SK-N-MC (cell line): ENCODE data around the gene NIP7.

Experiments used
- DNase-seq: peaks from one replicate; pipeline ENCODE4 v3.0.0-alpha.2; 2011; ENCODE audit warnings: low read depth, low spot score
- H3K27ac ChIP-seq: fragments of 200-600 bp; sonication (generic); 2 replicates; pipeline ENCODE4 v1.5.1; 2016; ENCODE audit warnings: mixed run types
- H3K36me3 ChIP-seq: fragments of 200-600 bp; sonication (generic); 2 replicates; pipeline ENCODE4 v1.6.1; 2017; ENCODE audit warnings: antibody characterized with exemption, low read length, mixed read lengths; ENCODE audit not compliant: insufficient read depth
- H3K4me3 ChIP-seq: fragments of 200-600 bp; sonication (generic); 2 replicates; pipeline ENCODE4 v1.5.1; 2016
- H3K9ac ChIP-seq: fragments of 200-600 bp; sonication (generic); 2 replicates; pipeline ENCODE4 v1.8.0; 2017; ENCODE audit warnings: mixed run types, mixed read lengths; ENCODE audit not compliant: insufficient read length
- H3K9me3 ChIP-seq: fragments of 200-600 bp; sonication (generic); 2 replicates; pipeline ENCODE4 v1.6.1; 2017; ENCODE audit warnings: low read depth, mild to moderate bottlenecking, antibody characterized with exemption, low read length, moderate library complexity, mixed read lengths
- EZH2 ChIP-seq: fragments of 200-600 bp; sonication (generic); IDR thresholded peaks from one replicate; pipeline ENCODE4 v1.6.1; 2017; ENCODE audit warnings: antibody characterized with exemption
- FOXP2 ChIP-seq: optimal IDR thresholded peaks from 2 replicates; pipeline ENCODE3; 2011; ENCODE audit warnings: mild to moderate bottlenecking, moderate library complexity; ENCODE audit not compliant: insufficient read depth; ENCODE audit errors: extremely low read length, control extremely low read depth
- POLR2AphosphoS5 ChIP-seq: IDR thresholded peaks from 2 replicates; pipeline ENCODE4 v1.6.1; 2012; ENCODE audit warnings: mild to moderate bottlenecking, low read depth, low read length, borderline replicate concordance

Gene NIP7

DNA sequence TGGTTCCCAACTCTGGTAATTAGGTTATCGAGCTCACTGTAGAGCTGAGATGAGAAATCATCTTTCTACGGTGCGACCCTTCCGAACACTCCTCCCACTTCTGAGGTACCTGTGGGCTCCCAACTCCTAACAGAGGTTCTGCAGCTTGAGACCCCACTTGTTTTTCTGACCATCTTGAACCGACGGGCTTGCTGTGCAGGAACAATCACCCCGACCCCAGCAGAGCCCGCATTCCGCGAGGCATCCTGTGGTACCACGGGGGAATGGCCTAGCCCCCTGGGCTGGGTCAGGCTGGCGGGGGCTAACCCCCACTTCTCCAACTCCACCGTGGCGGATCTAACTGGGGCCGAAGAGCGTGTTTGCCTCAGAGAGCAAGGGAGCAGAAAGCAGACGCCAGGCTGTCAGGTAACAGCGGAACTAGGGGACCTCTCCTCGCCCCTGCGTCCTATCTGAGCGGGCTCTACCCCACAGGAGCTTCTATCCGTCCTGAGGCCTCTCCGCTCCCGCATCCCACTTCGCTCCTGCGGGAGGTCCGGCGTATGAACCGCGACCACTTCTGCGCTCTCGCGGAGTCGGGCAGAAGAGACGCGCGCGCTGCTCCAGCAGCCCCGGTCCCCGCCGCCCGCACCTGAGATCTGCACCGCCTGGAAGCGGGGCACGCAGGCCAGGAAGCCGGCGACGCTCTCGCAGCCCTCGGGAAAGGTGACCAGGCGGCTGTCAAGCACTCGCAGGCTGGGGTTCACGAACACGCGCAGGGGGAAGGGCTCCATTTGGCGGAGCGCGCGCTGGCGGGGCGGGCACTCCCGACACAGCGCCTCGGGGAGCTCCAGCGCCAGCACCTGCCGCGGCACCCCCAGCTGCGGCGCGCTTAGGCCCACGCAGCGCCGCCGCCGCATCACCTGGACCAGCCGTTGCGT is 9.9 kb upstream of the NIP7 start:
- H3K27ac ChIP-seq, result no peak overlapping the region
- H3K9ac ChIP-seq, result peak overlapping the region; percentile 75
- no peak for DNase-seq
- TF ChIP-seq POLR2AphosphoS5 (no peak), FOXP2 (no peak), EZH2 (no peak)
- peak overlapping the region; percentile 78 for H3K4me3 ChIP-seq
- peaks cover 29% of the 10 kb centered on the region for H3K36me3 ChIP-seq
- no peaks in the 10 kb centered on the region for H3K9me3 ChIP-seq

DNA sequence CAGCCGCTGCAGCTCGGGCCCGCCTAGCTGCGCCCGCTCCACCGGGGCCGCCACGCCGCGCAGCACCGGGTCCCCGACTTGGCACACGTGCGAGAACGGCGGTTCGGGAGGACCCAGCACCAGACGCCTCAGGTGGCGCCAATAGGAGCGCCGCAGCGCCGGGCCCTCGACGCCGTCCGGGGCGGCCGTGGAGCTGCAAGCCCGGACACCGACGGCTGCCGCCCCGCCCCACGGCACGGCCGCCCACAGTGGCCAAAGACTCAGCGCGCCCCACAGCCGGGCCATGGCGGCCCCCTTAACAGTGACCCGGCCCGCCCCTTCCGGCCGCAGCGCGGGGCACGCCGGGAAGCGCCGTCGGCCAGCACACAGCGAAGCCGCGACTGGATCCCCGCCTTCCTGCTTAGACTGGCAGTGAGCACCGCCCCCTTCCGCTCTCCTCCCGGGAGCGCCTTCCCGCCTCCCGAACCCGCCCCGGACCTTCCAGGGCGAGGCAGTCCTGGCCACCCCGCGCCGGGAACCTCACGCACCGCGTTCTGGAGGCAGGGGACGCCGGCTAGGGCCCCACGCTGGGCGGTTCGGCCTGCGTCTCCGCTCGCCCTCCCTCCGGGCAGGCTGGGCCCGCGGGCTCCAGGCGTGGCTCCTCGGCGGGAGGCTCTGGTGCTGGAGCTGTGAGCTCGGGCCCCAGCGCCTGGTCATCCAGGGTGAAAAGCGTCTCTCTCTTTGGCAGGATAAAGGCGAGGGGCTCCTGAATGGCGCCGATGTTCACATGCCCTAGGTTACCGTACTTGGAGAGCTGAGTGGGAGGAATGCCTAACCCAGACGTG is 9.1 kb upstream of the NIP7 start, which contains the start of gene PDF:
TSS of gene PDF (minus strand) at position 303 of the 824 bp plus-strand sequence. CDS start at position 285, 18 bp downstream.
- Histone ChIP-seq H3K36me3 (peaks cover 37% of the 10 kb centered on the region), H3K4me3 (peak within 1 kb of the TSS; percentile 78), H3K9ac (peak within 1 kb of the TSS; percentile 75), H3K9me3 (no peaks in the 10 kb centered on the region), H3K27ac (peak within 1 kb of the TSS; percentile 68; the same call in 1 of the 2 replicates)
- DNase-seq, result no peak
- peak; percentile 85 for TF ChIP-seq POLR2AphosphoS5
- no peak for TF ChIP-seq EZH2

DNA sequence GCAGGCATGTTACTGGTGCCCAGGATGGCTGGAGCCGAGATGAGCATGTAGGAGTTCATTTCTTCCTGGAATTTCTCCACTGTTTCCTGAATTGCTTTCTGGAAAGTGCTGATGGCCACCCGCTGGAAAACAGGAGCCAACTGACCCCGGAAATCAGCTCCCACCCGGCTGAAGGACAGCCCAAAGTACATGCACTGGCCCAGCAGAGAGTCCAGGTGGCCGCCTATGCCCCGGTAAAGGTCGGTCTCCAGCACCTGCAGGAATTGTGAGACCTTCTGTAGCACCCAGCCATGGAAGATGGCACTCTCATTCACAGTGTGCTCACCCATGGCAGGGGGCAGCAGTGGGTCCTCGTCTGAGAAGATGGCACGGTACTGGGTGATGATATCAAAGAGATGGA is 4.9 kb upstream of the NIP7 start:
- peaks cover 22% of the 10 kb centered on the region; the same call in 1 of the 2 replicates for H3K36me3 ChIP-seq
- DNase-seq, result no peak
- H3K9ac ChIP-seq, result no peak overlapping the region
- H3K27ac ChIP-seq, result no peak overlapping the region
- TF ChIP-seq POLR2AphosphoS5, result no peak
- no peak for TF ChIP-seq FOXP2
- no peak for TF ChIP-seq EZH2
- no peaks in the 10 kb centered on the region for H3K9me3 ChIP-seq
- H3K4me3 ChIP-seq, result no peak overlapping the region

DNA sequence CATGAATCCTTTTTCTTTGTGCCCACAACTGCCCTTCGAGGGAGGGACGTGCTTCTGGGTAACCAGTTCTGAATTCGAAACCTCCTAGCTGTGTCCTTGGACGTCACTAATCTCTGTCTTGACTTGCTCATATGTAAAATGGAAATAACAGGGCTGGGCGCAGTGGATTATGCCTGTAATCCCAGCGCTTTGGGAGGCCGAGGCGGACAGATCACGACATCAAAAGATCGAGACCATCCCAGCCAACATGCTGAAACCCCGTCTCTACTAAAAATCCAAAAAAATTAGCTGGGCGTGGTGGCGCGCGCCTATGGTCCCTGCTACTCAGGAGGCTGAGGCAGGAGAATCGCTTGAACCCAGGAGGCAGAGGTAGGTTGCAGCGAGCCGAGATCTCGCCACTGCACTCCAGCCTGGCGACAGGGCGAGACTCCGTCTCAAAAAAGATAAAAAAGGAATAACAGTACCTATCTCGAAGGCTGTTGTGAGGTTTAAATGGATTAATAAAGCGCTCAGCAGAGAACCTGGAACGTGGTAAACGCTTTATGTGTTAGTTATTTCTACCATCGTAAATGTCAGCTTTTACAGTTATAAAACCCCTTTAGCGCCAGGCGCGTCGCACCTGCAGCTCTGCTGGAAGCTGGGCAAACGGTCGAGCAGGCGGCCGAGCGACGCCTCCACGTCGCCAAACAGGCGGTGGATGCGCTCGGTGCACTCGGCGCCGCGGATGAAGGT is 849 bp upstream of the NIP7 start:
- Histone ChIP-seq H3K27ac (peak overlapping the region; percentile 46; the same call in 1 of the 2 replicates), H3K36me3 (peaks cover 42% of the 10 kb centered on the region), H3K4me3 (peak overlapping the region; percentile 84), H3K9ac (peak overlapping the region; percentile 87), H3K9me3 (no peaks in the 10 kb centered on the region)
- TF ChIP-seq EZH2 (no peak), FOXP2 (no peak)
- DNase-seq, result no peak

DNA sequence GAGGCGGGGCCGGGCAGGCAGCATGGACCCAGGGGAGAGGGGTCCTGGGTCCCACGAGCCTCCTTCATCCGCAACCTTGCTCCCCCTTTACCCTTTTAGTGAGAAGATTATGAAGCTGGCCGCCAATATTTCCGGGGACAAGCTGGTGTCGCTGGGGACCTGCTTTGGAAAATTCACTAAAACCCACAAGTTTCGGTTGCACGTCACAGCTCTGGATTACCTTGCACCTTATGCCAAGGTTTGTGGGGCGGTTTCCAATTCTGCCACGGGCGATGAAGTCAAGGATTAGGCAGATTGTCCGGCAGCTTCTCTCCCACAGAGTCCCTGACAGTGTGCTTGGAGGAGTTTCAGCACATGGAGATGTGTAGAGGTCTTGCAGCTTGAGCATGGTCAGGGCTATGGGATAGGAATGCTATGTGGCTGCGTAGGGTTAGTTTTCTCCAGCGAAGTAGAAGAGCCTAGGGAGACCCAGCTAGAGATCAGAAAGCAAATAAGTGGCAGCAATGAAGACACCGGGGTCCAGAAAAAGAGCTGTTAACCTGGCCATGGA is 598 bp downstream of the NIP7 start:
- H3K36me3 ChIP-seq, result peaks cover 33% of the 10 kb centered on the region
- H3K4me3 ChIP-seq, result peak overlapping the region; percentile 84
- no peaks in the 10 kb centered on the region for H3K9me3 ChIP-seq
- no peak for TF ChIP-seq POLR2AphosphoS5
- TF ChIP-seq FOXP2, result no peak
- TF ChIP-seq EZH2, result no peak
- peak overlapping the region; percentile 87 for H3K9ac ChIP-seq
- H3K27ac ChIP-seq, result peak overlapping the region; percentile 54; the same call in 1 of the 2 replicates
- no peak for DNase-seq

DNA sequence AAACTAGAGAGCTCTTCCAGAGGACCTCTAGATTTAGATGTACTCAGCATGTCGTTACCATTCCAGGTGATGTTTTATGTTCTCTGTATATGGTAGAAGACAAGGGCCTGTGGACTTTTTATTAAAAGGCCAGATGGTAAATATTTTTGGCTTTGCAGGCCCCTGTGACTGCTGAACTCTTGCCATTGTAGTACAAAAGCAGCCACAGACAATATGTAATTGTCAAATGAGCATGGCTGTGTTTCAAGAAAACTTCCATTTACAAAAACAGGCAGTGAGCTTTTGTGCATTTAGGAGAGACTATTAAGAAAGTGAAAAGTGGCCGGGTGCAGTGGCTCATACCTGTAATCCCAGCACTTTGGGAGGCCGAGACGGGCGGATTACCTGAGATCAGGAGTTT is 4.6 kb downstream of the NIP7 start:
- TF ChIP-seq POLR2AphosphoS5, result no peak
- TF ChIP-seq FOXP2, result no peak
- TF ChIP-seq EZH2, result no peak
- no peak for DNase-seq
- H3K9me3 ChIP-seq, result no peaks in the 10 kb centered on the region
- H3K4me3 ChIP-seq, result no peak overlapping the region
- peaks cover 25% of the 10 kb centered on the region for H3K36me3 ChIP-seq
- no peak overlapping the region for H3K9ac ChIP-seq
- no peak overlapping the region for H3K27ac ChIP-seq

DNA sequence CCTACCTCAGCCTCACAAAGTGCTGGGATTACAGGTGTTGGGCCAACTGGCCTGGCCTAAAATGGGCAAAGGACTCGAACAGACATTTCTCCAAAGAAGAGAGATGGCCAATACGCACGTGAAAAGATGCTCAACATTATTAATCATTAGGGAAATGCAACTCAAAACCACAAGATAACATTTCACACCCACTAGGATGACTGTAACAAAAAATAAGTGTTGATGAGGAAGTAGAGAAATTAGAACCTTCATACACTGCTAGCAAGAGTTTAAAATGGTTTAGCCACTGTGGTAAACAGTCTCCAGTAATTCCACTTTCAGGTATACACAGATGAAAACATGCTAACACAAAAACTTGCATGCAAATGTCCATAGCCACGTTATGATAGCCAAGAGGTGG is 6.4 kb downstream of the NIP7 start:
- Histone ChIP-seq H3K9ac (no peak overlapping the region), H3K4me3 (no peak overlapping the region), H3K9me3 (no peaks in the 10 kb centered on the region), H3K27ac (no peak overlapping the region), H3K36me3 (peaks cover 25% of the 10 kb centered on the region)
- TF ChIP-seq EZH2, result no peak
- TF ChIP-seq POLR2AphosphoS5, result no peak
- TF ChIP-seq FOXP2, result no peak
- no peak for DNase-seq
